Caco-2 (cell line): ENCODE results near the gene NRXN3. TPM values are rescaled to one million over a fixed set of nuclear protein-coding genes. Genes with fewer than 3 reads are reported as not detected.

Experiments used
- BruUV-seq: library from RNA; stranded (reverse); fragments of 400-500 nt; replicated peaks from 2 replicates; lab custom pipeline; 2021; lab: Mats Ljungman, UMichigan
- CTCF ChIA-PET: fragments of 300-600 bp; sonication (Branson Sonifier 250); formaldehyde crosslinking; loops from one replicate; lab custom pipeline; 2022; ENCODE audit warnings: antibody characterized with exemption; lab: Charles Lee
- POLR2A ChIA-PET: fragments of 300-600 bp; sonication (Branson Sonifier 250); formaldehyde crosslinking; loops from one replicate; lab custom pipeline; 2022; ENCODE audit warnings: antibody characterized with exemption; lab: Charles Lee
- DNase-seq, 2 experiments: peaks; one replicate each; pipeline versions ENCODE4 v3.0.0 to v3.0.0-alpha.2; 2020 to 2022
- H3K27me3 ChIP-seq: replicated peaks from 2 replicates; pipeline ENCODE4 v1.6.0; 2011; ENCODE audit warnings: low read length; ENCODE audit not compliant: control insufficient read depth, insufficient read depth
- H3K36me3 ChIP-seq: 2 replicates; pipeline ENCODE4 v1.5.1; 2011; ENCODE audit warnings: low read length; ENCODE audit not compliant: control insufficient read depth, insufficient read depth
- H3K4me1 ChIP-seq: fragments of 250-450 bp; sonication (Bioruptor Pico); 2 replicates; pipeline ENCODE4 v1.5.1; 2020; ENCODE audit warnings: mild to moderate bottlenecking
- H3K4me3 ChIP-seq: 2 replicates; pipeline ENCODE4 v1.5.1; 2011; ENCODE audit warnings: low read depth, mild to moderate bottlenecking, control low read depth, low read length
- H3K9me3 ChIP-seq: fragments of 250-450 bp; sonication (Bioruptor Pico); 2 replicates; pipeline ENCODE4 v1.5.1; 2020; ENCODE audit warnings: mild to moderate bottlenecking, moderate library complexity
- H3K27ac Mint-ChIP-seq: one replicate; pipeline ENCODE4 v1.8.0; 2022; ENCODE audit warnings: mixed read lengths; ENCODE audit not compliant: unreplicated experiment
- H3K27me3 Mint-ChIP-seq: one replicate; pipeline ENCODE4 v1.8.0; 2022; ENCODE audit warnings: mixed read lengths; ENCODE audit not compliant: insufficient read depth, unreplicated experiment
- H3K36me3 Mint-ChIP-seq: one replicate; pipeline ENCODE4 v1.8.0; 2022; ENCODE audit warnings: mild to moderate bottlenecking, mixed read lengths; ENCODE audit not compliant: insufficient read depth, unreplicated experiment
- H3K4me1 Mint-ChIP-seq: one replicate; pipeline ENCODE4 v1.8.0; 2022; ENCODE audit warnings: low read depth, mixed read lengths; ENCODE audit not compliant: unreplicated experiment
- H3K4me3 Mint-ChIP-seq: one replicate; pipeline ENCODE4 v1.8.0; 2022; ENCODE audit warnings: mild to moderate bottlenecking, moderate library complexity, mixed read lengths; ENCODE audit not compliant: unreplicated experiment
- H3K9me3 Mint-ChIP-seq: one replicate; pipeline ENCODE4 v1.8.0; 2022; ENCODE audit warnings: mixed read lengths; ENCODE audit not compliant: unreplicated experiment
- intact Hi-C: fragments of 100-400 bp; cut with micrococcal nuclease; formaldehyde crosslinking; loops from one replicate; pipeline ENCODE4 v1.10.0; 2022; ENCODE audit not compliant: unreplicated experiment
- total RNA-seq: library from RNA; stranded (reverse); gene quantifications from 2 replicates; pipeline ENCODE4 v1.2.3, GENCODE V29; 2022
- TF ChIP-seq, protein P1 (sequence below), 2 experiments: fragments of 200-600 bp in 1 of 2; IDR thresholded peaks; 1 replicate in 1 of 2; 2 replicates in 1 of 2; pipeline versions ENCODE4 v1.5.1 to v1.8.0; 2011 to 2022; ENCODE audit warnings: antibody characterized with exemption in 1 of 2, control low read depth in 1 of 2, inconsistent platforms in 1 of 2, low read depth in 1 of 2, low read length in 1 of 2, mild to moderate bottlenecking in 1 of 2, moderate library complexity in 1 of 2; ENCODE audit not compliant: insufficient read depth in 1 of 2, severe bottlenecking in 1 of 2, unreplicated experiment in 1 of 2

NRXN3 gene
- total RNA-seq, 1 experiment from 2014 or later: 12.4 TPM

DNA sequence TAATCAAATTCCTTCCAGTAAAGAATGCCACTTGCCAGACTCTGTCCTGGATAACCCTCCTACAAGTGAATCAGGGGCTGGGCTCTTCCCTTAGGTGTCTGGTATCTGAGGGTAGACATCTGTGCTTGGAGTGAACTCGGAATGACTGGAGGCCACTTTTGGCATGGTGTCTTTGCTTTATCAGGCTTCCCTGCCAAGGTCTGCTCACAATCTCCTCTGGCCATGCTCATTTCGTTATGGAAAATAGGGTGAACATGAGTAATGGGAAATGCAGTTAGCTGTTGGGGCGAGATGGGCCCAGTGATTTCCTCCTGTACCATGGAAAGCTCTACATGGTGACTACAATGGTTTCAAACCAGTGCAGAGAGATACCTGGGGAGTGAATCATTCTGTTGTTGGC, 212.9 kb downstream of the NRXN3 start:
- no TSS peak for BruUV-seq
- no peak overlapping the region for H3K27ac Mint-ChIP-seq
- H3K4me3 Mint-ChIP-seq: no peak overlapping the region
- no peaks in the 10 kb centered on the region for H3K4me1 Mint-ChIP-seq
- no peak for DNase-seq
- ChIA-PET POLR2A (no interaction called here), CTCF (no interaction called here)
- no peak overlapping the region for H3K4me3 ChIP-seq
- intact Hi-C loops: no loop called here
- no peaks in the 10 kb centered on the region for H3K4me1 ChIP-seq
- peaks cover 6% of the 10 kb centered on the region for H3K27me3 Mint-ChIP-seq
- TF ChIP-seq, protein P1, sequence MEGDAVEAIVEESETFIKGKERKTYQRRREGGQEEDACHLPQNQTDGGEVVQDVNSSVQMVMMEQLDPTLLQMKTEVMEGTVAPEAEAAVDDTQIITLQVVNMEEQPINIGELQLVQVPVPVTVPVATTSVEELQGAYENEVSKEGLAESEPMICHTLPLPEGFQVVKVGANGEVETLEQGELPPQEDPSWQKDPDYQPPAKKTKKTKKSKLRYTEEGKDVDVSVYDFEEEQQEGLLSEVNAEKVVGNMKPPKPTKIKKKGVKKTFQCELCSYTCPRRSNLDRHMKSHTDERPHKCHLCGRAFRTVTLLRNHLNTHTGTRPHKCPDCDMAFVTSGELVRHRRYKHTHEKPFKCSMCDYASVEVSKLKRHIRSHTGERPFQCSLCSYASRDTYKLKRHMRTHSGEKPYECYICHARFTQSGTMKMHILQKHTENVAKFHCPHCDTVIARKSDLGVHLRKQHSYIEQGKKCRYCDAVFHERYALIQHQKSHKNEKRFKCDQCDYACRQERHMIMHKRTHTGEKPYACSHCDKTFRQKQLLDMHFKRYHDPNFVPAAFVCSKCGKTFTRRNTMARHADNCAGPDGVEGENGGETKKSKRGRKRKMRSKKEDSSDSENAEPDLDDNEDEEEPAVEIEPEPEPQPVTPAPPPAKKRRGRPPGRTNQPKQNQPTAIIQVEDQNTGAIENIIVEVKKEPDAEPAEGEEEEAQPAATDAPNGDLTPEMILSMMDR (IDR thresholded peaks at IDR 0.05; ENCODE audit: insufficient read depth in 1 of 2, low read depth in 1 of 2, low read length in 1 of 2, severe bottlenecking in 1 of 2, unreplicated experiment in 1 of 2): no peak
- H3K9me3 Mint-ChIP-seq: no peaks in the 10 kb centered on the region
- no peaks in the 10 kb centered on the region for H3K36me3 Mint-ChIP-seq
- H3K36me3 ChIP-seq: no peaks in the 10 kb centered on the region
- no peaks in the 10 kb centered on the region for H3K9me3 ChIP-seq
- no peaks in the 10 kb centered on the region for H3K27me3 ChIP-seq

DNA sequence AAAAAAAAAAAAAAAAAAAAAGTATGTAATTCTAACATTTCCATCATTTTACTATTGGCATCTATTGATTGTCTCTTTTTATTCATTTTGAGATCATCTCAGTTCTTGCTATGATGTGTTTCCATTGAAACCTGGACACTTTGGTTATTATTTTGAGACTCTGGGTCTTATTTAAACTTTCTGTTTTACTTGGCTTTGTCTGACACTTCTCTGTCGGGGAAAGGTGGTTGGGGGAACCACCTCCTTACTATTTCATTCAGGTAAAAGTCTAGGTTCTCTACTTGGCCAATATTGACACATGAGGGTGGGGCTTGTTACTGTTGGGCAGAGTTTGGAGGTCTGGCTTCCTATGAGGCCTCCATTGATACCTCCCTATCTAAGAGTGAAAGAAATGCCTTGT, 228.0 kb downstream of the NRXN3 start:
- Histone ChIP-seq H3K4me1 (no peaks in the 10 kb centered on the region), H3K9me3 (no peaks in the 10 kb centered on the region), H3K27me3 (no peaks in the 10 kb centered on the region), H3K36me3 (no peaks in the 10 kb centered on the region), H3K4me3 (no peak overlapping the region)
- BruUV-seq: no TSS peak
- H3K4me3 Mint-ChIP-seq: no peak overlapping the region
- intact Hi-C loops: no loop called here
- TF ChIP-seq, protein P1 (IDR thresholded peaks at IDR 0.05; ENCODE audit: insufficient read depth in 1 of 2, low read depth in 1 of 2, low read length in 1 of 2, severe bottlenecking in 1 of 2, unreplicated experiment in 1 of 2): no peak
- H3K9me3 Mint-ChIP-seq: no peaks in the 10 kb centered on the region
- H3K36me3 Mint-ChIP-seq: no peaks in the 10 kb centered on the region
- no peaks in the 10 kb centered on the region for H3K4me1 Mint-ChIP-seq
- ChIA-PET POLR2A (no interaction called here), CTCF (no interaction called here)
- DNase-seq: no peak
- no peaks in the 10 kb centered on the region for H3K27me3 Mint-ChIP-seq
- H3K27ac Mint-ChIP-seq: no peak overlapping the region

DNA sequence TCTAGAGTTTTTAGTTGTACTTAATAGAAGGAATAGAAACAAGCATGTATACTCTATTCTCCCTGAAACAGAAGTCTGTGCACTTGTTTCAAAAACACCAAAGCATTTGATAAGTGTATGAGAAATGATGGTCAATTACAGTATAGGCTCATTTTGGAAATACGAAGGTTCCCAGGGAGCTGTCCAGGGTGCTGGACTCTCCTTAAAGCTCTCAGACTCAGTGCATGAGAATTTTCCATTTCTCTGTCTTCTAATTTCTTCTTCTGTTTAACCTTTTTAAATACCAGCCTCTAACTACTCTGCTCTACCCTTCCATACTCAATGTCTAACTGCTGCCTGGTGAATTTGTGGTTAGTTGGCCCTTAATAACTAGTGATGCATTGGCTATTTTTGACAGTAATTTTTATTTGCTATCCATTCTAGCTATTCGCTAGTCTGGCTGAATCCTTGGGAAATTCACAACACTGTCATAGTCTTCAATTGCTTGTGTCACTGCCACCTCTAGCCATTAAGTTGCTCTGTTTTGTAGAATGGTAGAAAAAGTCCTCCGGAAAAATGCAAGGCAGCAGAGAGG, 229.2 kb downstream of the NRXN3 start:
- peaks cover 3% of the 10 kb centered on the region for H3K27me3 Mint-ChIP-seq
- ChIA-PET CTCF (no interaction called here), POLR2A (no interaction called here)
- intact Hi-C loops: loop anchor here (1.0 kb wide), 1 partner anchor 121 kb away; no protein-coding TSS in a partner anchor
- no peak overlapping the region for H3K4me3 ChIP-seq
- BruUV-seq: no TSS peak
- no peaks in the 10 kb centered on the region for H3K4me1 ChIP-seq
- no peaks in the 10 kb centered on the region for H3K36me3 Mint-ChIP-seq
- no peak overlapping the region for H3K27ac Mint-ChIP-seq
- no peaks in the 10 kb centered on the region for H3K27me3 ChIP-seq
- peak in 1 of 2 experiments; percentile 45 for DNase-seq
- no peak overlapping the region for H3K4me3 Mint-ChIP-seq
- H3K9me3 ChIP-seq: no peaks in the 10 kb centered on the region
- H3K36me3 ChIP-seq: no peaks in the 10 kb centered on the region
- H3K4me1 Mint-ChIP-seq: no peaks in the 10 kb centered on the region
- TF ChIP-seq, protein P1 (IDR thresholded peaks at IDR 0.05; ENCODE audit: insufficient read depth in 1 of 2, low read depth in 1 of 2, low read length in 1 of 2, severe bottlenecking in 1 of 2, unreplicated experiment in 1 of 2): no peak
- H3K9me3 Mint-ChIP-seq: no peaks in the 10 kb centered on the region
